OCI-LY7 (cell line): ENCODE data around the gene SLC25A44. TPM values are rescaled to one million over a fixed set of nuclear protein-coding genes. Genes with fewer than 3 reads are reported as not detected.

Experiments
- BruUV-seq: library from RNA; stranded (reverse); fragments of 400-500 nt; replicated peaks from 2 replicates; lab custom pipeline; 2021; lab: Mats Ljungman, UMichigan
- CTCF ChIA-PET: fragments of 300-600 bp; sonication (Branson Sonifier 250); formaldehyde crosslinking; loops from one replicate; lab custom pipeline; 2022; ENCODE audit warnings: antibody characterized with exemption; ENCODE audit not compliant: unreplicated experiment; lab: Charles Lee
- POLR2A ChIA-PET: fragments of 300-600 bp; sonication (Branson Sonifier 250); formaldehyde crosslinking; loops from one replicate; lab custom pipeline; 2022; ENCODE audit warnings: antibody characterized with exemption; lab: Charles Lee
- DNase-seq: peaks from one replicate; pipeline ENCODE4 v3.0.0-alpha.2; 2015; ENCODE audit warnings: low spot score
- H2AFZ ChIP-seq: fragments of 200-600 bp; sonication (generic), shearing (Covaris generic); 2 replicates; pipeline ENCODE4 v1.6.1; 2014; ENCODE audit warnings: mild to moderate bottlenecking, antibody characterized with exemption, low read length, moderate library complexity
- H3K27ac ChIP-seq: fragments of 200-600 bp; sonication (generic); 2 replicates; pipeline ENCODE4 v1.5.1; 2014; ENCODE audit warnings: mixed run types, low read depth, mild to moderate bottlenecking, moderate library complexity, low read length, inconsistent platforms; ENCODE audit not compliant: poor library complexity, severe bottlenecking
- H3K36me3 ChIP-seq: fragments of 200-600 bp; sonication (generic); 2 replicates; pipeline ENCODE4 v1.6.1; 2014; ENCODE audit warnings: mild to moderate bottlenecking, antibody characterized with exemption, low read length, moderate library complexity, mixed read lengths; ENCODE audit not compliant: insufficient read depth
- H3K4me1 ChIP-seq: fragments of 200-600 bp; sonication (generic); 2 replicates; pipeline ENCODE4 v1.5.1; 2014; ENCODE audit warnings: mild to moderate bottlenecking, low read length; ENCODE audit not compliant: insufficient read depth, poor library complexity, severe bottlenecking
- H3K4me2 ChIP-seq: fragments of 200-600 bp; sonication (generic); 2 replicates; pipeline ENCODE4 v1.6.1; 2014; ENCODE audit warnings: mild to moderate bottlenecking, low read length
- H3K4me3 ChIP-seq: fragments of 200-600 bp; sonication (generic); 2 replicates; pipeline ENCODE4 v1.5.1; 2014; ENCODE audit warnings: mild to moderate bottlenecking, low read depth, low read length; ENCODE audit not compliant: poor library complexity, severe bottlenecking
- H3K79me2 ChIP-seq: fragments of 200-600 bp; sonication (generic); 2 replicates; pipeline ENCODE4 v1.6.1; 2016; ENCODE audit warnings: low read depth, mild to moderate bottlenecking, low read length, moderate library complexity, mixed read lengths; ENCODE audit not compliant: insufficient read depth
- H3K9me2 ChIP-seq: fragments of 200-600 bp; sonication (generic); 2 replicates; pipeline ENCODE4 v1.6.1; 2016; ENCODE audit warnings: mild to moderate bottlenecking, low read length, mixed read lengths; ENCODE audit not compliant: insufficient read depth
- H3K9me3 ChIP-seq: fragments of 200-600 bp; sonication (generic); 2 replicates; pipeline ENCODE4 v1.6.1; 2014; ENCODE audit warnings: mild to moderate bottlenecking, mixed run types, low read length, mixed read lengths
- H4K20me1 ChIP-seq: fragments of 200-600 bp; sonication (generic); 2 replicates; pipeline ENCODE4 v1.6.1; 2014; ENCODE audit warnings: mild to moderate bottlenecking, antibody characterized with exemption, low read length, moderate library complexity, mixed read lengths; ENCODE audit not compliant: insufficient read depth
- CTCF ChIP-seq: fragments of 200-600 bp; sonication (generic); conservative IDR thresholded peaks from 2 replicates; pipeline ENCODE4 v1.5.1; 2014; ENCODE audit warnings: mild to moderate bottlenecking, antibody characterized with exemption, low read length, moderate library complexity, mixed read lengths
- EZH2phosphoT487 ChIP-seq: fragments of 200-600 bp; sonication (generic); IDR thresholded peaks from 2 replicates; pipeline ENCODE4 v1.6.1; 2018; ENCODE audit warnings: low read depth, borderline replicate concordance, mild to moderate bottlenecking, mixed run types, antibody characterized with exemption, low read length, moderate library complexity, mixed read lengths
- intact Hi-C: fragments of 100-400 bp; cut with micrococcal nuclease; formaldehyde crosslinking; loops from one replicate; pipeline ENCODE4 v1.10.0; 2022; ENCODE audit not compliant: unreplicated experiment
- total RNA-seq, 2 experiments: library from RNA; depleted of rRNA in 1 of 2; stranded (reverse); fragments of >200 nt in 1 of 2; shearing (Covaris generic) in 1 of 2; gene quantifications; 2 replicates each; pipeline ENCODE4 v1.2.3, GENCODE V29; 2014 to 2022

SLC25A44 gene
- total RNA-seq, 2 experiments from 2014 or later = 11.0 to 22.5 TPM

GRCh38 chr1:156167536-156167935 is 26.4 kb upstream of the SLC25A44 start:
- no peak overlapping the region for H2AFZ ChIP-seq
- H3K4me1 ChIP-seq = peaks cover 22% of the 10 kb centered on the region
- peaks cover 91% of the 10 kb centered on the region for H3K36me3 ChIP-seq
- no peak overlapping the region for H3K27ac ChIP-seq
- H4K20me1 ChIP-seq = no peaks in the 10 kb centered on the region
- H3K4me3 ChIP-seq = no peak overlapping the region
- intact Hi-C loops = no loop called here
- POLR2A ChIA-PET = interaction anchor here (1.0 to 5.2 kb wide), 3 partner anchors 9 to 16 kb away, joined by 5 to 21 read pairs (median 7); no protein-coding TSS in a partner anchor
- peaks cover 9% of the 10 kb centered on the region; the same call in 1 of the 2 replicates for H3K9me3 ChIP-seq
- DNase-seq = no peak
- no peaks in the 10 kb centered on the region for H3K9me2 ChIP-seq
- H3K4me2 ChIP-seq = no peak overlapping the region
- CTCF ChIA-PET = no interaction called here
- TF ChIP-seq CTCF (no peak), EZH2phosphoT487 (no peak)
- BruUV-seq = no TSS peak
- 0 out of 2 replicates have a peak, but pooled peaks cover 3% of the 10 kb centered on the region for H3K79me2 ChIP-seq

- H3K79me2 ChIP-seq = no peaks in the 10 kb centered on the region
- no peak overlapping the region for H3K27ac ChIP-seq
- no peak overlapping the region for H3K4me3 ChIP-seq
- peaks cover 11% of the 10 kb centered on the region for H3K4me1 ChIP-seq
- H3K36me3 ChIP-seq = peaks cover 92% of the 10 kb centered on the region
- ChIA-PET POLR2A (interaction anchor here (0.6 to 1.1 kb wide), 4 partner anchors 13 to 44 kb away, joined by 3 to 4 read pairs (median 3); no protein-coding TSS in a partner anchor), CTCF (no interaction called here)
- H3K4me2 ChIP-seq = no peak overlapping the region
- no peak for DNase-seq
- intact Hi-C loops = no loop called here
- H2AFZ ChIP-seq = no peak overlapping the region
- TF ChIP-seq CTCF (peak; percentile 34; the same call in 1 of the 2 replicates), EZH2phosphoT487 (no peak)
- no peaks in the 10 kb centered on the region for H4K20me1 ChIP-seq
- no TSS peak for BruUV-seq
- no peaks in the 10 kb centered on the region for H3K9me3 ChIP-seq
- H3K9me2 ChIP-seq = no peaks in the 10 kb centered on the region
These were observed 21.0 kb upstream of the SLC25A44 start for GRCh38 chr1:156172696-156173470.
